GM21786 (cell line): ENCODE measurements around the gene AFF3.
"Not testable (repeated sequence)": the region's sequence is repeated elsewhere in the genome, so short reads cannot be mapped to it uniquely, and the experiment has no call there.

Experiments used
- ATAC-seq: cut with Tn5 transposase; IDR thresholded peaks from one replicate; pipeline ENCODE4 v1.9.1; 2021; ENCODE audit not compliant: unreplicated experiment

The AFF3 gene

GRCh38 chr2:99688699-99689098 is 453.7 kb downstream of the AFF3 start:
- no peak for ATAC-seq

- no peak for ATAC-seq
These were observed 459.9 kb downstream of the AFF3 start for GRCh38 chr2:99682275-99683060.

- no peak for ATAC-seq
These were observed 461.4 kb downstream of the AFF3 start for GRCh38 chr2:99680946-99681345.

DNA sequence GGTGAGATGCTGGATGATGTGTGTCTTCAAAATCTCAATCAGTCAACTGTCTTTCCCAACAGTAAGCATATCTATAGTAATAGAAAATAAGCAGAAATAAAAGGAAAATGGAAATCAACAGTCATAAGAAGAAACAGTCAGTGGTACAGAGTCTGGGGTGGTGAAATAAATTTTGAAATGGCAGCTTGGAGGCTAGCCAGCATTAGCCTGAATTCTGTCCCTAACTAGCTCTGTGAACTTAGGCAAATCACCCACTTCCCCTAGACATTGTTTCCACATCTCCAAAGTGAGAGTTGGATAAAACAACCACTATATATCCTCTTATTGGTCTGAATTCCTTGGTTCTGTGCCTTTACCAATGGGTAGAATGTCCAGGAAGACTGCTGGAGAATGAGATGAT is 462.9 kb downstream of the AFF3 start:
- no peak for ATAC-seq

GRCh38 chr2:99678625-99679024 is 463.8 kb downstream of the AFF3 start:
- ATAC-seq: no peak

- ATAC-seq: no peak
These were observed 464.6 kb downstream of the AFF3 start for GRCh38 chr2:99677814-99678213.

DNA sequence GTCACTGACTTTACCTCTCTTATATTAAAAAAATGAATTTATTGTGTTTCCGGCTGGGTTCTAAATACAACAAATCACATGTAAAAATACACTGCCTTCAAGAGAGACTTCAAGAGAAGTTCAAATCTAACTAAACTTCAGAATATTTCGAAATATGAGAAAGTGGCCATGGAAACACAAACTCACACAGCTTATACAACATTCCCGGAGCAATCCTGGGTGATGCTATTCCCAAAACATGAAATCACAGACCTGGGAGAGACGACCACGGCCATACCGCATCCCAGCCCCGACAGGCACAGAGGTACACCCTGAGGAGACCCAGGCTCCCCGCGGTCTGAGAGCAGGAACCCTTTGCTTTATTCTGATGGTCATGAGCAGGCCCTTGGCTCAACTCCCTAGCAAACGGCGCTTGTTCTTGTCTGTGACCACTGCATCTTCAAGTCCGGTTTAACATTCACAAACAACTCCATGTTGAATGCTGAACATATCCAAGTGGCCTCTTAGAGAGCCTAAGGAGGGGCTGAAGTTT is 467.2 kb downstream of the AFF3 start:
- ATAC-seq: no peak

DNA sequence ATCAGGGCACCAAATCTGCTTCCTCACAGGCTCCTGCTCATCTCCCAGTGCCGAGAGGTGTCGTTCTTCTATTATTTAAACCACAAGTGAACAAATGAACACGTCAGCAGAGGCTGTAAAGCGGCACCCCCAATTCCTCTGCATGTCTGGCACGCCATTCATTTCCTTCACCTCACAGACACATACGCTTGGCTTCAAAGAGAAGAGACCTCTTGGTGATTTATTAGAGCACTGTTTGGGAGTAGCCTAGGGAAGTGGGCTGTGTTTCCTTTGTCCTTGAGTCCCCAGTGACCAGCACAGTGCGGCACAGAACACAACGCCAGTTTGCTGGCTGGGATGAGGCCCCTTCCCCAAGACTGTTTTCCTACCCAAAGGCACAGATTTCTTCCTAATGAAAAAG is 468.3 kb downstream of the AFF3 start:
- no peak for ATAC-seq

DNA sequence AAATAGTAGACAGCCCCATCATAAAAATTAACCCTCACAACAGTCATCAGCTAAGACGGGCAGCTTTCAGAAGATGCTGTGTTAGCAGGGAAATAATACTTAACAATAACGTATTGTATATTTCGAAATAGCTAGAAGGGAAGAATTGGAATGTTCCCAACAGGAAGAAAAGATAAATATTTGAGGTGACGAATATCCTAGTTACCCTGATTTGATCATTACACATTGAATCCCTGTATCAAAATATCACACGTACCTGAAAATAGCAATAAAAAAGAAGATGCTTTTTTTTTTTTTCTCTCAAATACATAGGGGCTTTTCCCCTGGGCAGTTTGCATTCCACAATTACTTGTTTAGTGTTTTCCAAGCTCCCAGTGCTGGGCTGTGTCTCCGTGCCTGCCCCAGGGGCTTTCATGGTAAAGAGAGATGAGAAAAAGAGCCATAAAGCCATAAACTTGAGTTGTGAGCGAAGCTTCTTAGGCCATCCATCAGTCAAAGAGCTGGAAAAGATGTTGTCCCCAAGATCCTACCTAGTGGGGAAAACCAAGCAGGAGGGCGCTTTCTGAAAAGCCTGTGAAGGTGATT is 469.5 kb downstream of the AFF3 start:
- ATAC-seq: no peak

GRCh38 chr2:99670768-99671734 is 471.3 kb downstream of the AFF3 start:
- ATAC-seq: no peak

DNA sequence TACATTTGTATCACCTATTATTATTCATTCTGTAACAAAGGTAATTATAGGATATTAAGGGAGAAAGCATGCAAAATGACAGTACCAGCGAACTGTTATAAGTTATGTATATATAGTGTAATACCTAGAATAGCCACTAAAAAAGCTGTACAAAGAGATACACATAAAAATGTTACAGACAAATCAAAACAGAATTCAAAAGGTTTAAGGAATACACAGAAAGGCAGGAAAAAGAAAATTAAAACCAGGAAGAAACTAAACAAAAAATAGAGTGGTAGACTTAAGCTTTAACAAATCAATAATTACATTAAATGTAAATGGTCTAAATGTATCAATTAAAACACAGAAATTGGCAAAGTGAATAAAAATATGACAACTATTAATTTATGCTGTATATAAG is 476.1 kb downstream of the AFF3 start:
- ATAC-seq: no peak

- ATAC-seq: no peak
These were observed 478.7 kb downstream of the AFF3 start for GRCh38 chr2:99663641-99664040.

- ATAC-seq: no peak
These were observed 479.5 kb downstream of the AFF3 start for GRCh38 chr2:99662761-99663341.

- ATAC-seq: not testable (repeated sequence)
These were observed 480.6 kb downstream of the AFF3 start for GRCh38 chr2:99661761-99662160.

DNA sequence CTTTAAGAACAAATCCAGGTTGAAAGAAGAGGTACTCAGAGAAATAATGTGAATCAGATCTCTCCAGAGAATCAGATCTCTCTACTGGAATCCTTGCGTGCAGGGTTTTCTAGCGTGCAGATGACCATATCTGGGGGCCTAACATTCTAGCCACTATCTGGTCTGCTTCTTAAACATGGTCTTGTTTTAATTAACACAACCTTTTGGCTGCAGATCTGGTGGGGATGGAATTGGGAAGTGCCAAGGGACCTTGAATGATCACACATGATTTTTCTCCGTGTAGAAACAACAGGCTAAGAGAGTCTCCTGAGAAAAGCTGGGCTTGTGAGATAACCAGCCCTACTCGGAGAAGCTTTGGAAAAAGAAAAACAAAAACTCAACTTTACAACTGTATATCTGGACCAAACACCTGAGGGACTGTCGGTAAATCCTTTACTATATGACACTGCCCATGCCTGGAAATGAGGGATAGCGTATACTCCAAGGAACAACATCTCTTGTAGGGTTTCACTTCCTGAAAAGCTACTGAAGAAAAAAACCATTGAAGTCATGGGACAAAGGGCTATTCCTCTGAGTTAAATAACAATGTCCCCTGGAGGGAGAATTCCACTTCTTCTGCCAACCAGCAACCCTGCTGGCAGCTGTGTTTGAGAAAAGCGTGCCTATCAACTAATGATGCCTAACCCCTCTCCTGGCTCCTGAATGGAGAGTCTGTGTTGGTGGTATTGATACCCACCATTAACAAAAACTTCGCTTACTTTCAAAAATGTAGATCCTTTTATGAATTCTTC is 481.6 kb downstream of the AFF3 start:
- no peak for ATAC-seq

DNA sequence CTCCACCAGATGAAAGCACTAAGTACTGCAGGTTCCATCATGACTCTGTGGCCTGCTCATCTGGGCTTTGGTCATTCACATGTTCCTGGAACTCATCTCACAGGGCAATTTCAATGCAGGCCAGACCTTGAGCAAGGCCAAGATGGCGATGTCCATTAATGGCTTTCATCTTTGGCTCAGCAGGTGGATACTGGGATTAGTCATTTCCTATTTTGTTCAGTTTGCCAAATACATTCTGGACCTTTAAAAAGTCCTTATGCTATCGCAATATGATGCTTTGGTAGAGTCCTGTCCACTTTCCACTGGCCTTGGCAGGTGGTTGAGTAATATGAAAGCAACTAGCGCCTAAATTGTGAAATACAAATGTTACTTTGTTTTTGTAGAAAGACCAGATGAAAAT is 482.5 kb downstream of the AFF3 start:
- ATAC-seq: no peak

- no peak for ATAC-seq
These were observed 484.6 kb downstream of the AFF3 start for GRCh38 chr2:99657691-99658258.

GRCh38 chr2:99656994-99657393 is 485.4 kb downstream of the AFF3 start:
- no peak for ATAC-seq

DNA sequence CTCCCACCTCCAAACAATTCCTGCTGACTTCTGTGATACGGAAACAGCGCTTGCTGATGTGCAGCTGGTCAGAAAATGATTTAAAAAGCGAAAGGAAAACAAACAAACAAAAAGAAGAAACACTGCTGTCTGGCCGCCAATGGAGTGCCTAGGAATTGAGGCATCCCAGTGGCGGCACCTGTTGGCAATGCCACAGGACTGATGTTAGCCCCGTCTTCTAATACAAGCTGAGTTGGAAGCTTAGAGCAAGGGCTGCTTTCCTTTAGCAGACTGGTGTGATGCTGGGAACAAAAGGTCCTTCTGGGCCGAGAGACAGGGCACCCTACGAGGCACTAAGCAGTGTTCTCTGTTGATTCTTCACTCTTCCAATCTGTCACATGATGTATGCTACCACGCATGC is 489.0 kb downstream of the AFF3 start:
- no peak for ATAC-seq

- no peak for ATAC-seq
These were observed 489.5 kb downstream of the AFF3 start for GRCh38 chr2:99652862-99653261.
